Measurements from ENCODE around the gene DPH2.

DNA sequence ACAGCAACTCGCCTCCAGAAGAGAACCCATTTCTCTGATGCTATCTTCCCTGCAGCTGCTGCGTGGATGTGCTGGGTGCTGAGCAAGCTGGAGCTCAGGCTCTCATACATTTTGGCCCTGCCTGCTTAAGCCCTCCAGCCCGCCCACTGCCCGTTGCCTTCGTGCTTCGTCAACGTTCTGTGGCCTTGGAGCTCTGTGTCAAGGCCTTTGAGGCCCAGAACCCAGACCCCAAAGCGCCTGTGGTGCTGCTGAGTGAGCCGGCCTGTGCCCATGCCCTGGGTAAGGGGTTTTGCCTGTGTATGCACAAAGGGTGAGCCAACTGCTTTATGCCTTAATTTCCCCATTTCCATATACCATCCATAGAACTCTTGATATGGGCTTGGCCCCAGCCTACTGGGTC, 1.1 kb downstream of the DPH2 start:
- TF ChIP-seq CTCF (conservative IDR thresholded peaks at IDR 0.05; ENCODE audit: low read length) (no peak), EZH2phosphoT487 (IDR thresholded peaks at IDR 0.05; ENCODE audit: borderline replicate concordance, low read depth, low read length) (no peak)

All from OCI-LY7 (cell line).